ENCODE data around the gene B4GALT6.

- no peak for TF ChIP-seq CTCF (IDR thresholded peaks at IDR 0.05)
- no peak for TF ChIP-seq POLR2A (IDR thresholded peaks at IDR 0.05)
These were observed 77.0 kb downstream of the B4GALT6 start for GRCh38 chr18:31607384-31607783.
